Measurements from ENCODE around the gene TCEAL7.

DNA sequence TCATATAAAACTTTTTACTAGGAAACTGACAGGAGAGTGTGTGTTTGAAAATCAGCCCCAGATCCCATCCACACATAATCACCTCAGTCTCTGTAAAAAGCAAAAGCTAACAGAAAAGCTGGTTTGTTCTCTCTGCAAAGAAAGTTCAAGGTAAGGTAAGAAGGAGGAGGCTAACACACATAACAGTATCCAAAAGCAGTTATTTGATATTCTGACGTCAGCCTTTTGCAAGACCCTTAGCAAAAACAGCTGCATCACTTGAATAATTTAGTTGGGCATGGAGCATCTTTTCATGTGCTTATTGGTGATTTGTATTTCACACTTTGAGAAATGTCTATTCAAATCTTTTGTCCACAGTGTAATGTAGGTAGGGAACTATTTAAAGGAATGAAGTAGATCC, 31.8 kb downstream of the TCEAL7 start:
- TF ChIP-seq, protein P1, sequence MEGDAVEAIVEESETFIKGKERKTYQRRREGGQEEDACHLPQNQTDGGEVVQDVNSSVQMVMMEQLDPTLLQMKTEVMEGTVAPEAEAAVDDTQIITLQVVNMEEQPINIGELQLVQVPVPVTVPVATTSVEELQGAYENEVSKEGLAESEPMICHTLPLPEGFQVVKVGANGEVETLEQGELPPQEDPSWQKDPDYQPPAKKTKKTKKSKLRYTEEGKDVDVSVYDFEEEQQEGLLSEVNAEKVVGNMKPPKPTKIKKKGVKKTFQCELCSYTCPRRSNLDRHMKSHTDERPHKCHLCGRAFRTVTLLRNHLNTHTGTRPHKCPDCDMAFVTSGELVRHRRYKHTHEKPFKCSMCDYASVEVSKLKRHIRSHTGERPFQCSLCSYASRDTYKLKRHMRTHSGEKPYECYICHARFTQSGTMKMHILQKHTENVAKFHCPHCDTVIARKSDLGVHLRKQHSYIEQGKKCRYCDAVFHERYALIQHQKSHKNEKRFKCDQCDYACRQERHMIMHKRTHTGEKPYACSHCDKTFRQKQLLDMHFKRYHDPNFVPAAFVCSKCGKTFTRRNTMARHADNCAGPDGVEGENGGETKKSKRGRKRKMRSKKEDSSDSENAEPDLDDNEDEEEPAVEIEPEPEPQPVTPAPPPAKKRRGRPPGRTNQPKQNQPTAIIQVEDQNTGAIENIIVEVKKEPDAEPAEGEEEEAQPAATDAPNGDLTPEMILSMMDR (optimal IDR thresholded peaks at IDR 0.05 in 1 of 3, IDR thresholded peaks at IDR 0.05 in 1 of 3, conservative IDR thresholded peaks at IDR 0.05 in 1 of 3; ENCODE audit: extremely low read depth in 1 of 3, insufficient read depth in 2 of 3, low read length in 3 of 3): no peak
- no peak for TF ChIP-seq EZH2 (IDR thresholded peaks at IDR 0.05; ENCODE audit: low read length)

All from keratinocyte (primary cell).